SK-N-SH (cell line): Measurements from ENCODE around the gene NOP53. TPM values are rescaled to one million over a fixed set of nuclear protein-coding genes. Genes with fewer than 3 reads are reported as not detected.

Source experiments
- CTCF ChIA-PET: fragments of 300-600, 350-600 bp; formaldehyde crosslinking; extraction: SDS; loops from one replicate; lab custom pipeline; 2021; lab: Yijun Ruan, JAX
- POLR2A ChIA-PET: fragments of 350-600 bp; sonication (Branson Sonifier 250); formaldehyde crosslinking; extraction: SDS; loops from one replicate; lab custom pipeline; 2020; ENCODE audit warnings: antibody characterized with exemption, inconsistent platforms; lab: Yijun Ruan, JAX
- DNase-seq: peaks from one replicate; pipeline ENCODE4 v3.0.0; 2012
- H2AFZ ChIP-seq: fragments of 200-600 bp; sonication (generic); 2 replicates; pipeline ENCODE4 v1.8.1; 2016; ENCODE audit warnings: antibody characterized with exemption, mild to moderate bottlenecking, low read depth
- H3F3A ChIP-seq: fragments of 200-600 bp; sonication (generic); replicated peaks from 2 replicates; pipeline ENCODE3; 2016; ENCODE audit warnings: antibody characterized with exemption, mild to moderate bottlenecking; ENCODE audit not compliant: insufficient read depth
- H3K27ac ChIP-seq, 2 experiments: fragments of 200-500 bp in 1 of 2; fragments of 200-600 bp in 1 of 2; sonication (Bioruptor generic) in 1 of 2; sonication (generic), shearing (Covaris generic) in 1 of 2; 2 replicates each; pipeline versions ENCODE4 v1.5.1 to v1.6.1; 2014 to 2016; ENCODE audit warnings: low read depth in 2 of 2, inconsistent platforms in 1 of 2, low read length in 1 of 2, mild to moderate bottlenecking in 1 of 2, mixed read lengths in 1 of 2
- H3K27me3 ChIP-seq: fragments of 200-600 bp; sonication (generic), shearing (Covaris generic); 2 replicates; pipeline ENCODE4 v1.6.1; 2016; ENCODE audit warnings: mixed run types; ENCODE audit not compliant: insufficient read depth
- H3K36me3 ChIP-seq, 2 experiments: fragments of 200-500 bp in 1 of 2; fragments of 200-600 bp in 1 of 2; sonication (Bioruptor generic) in 1 of 2; sonication (generic) in 1 of 2; replicated peaks in 1 of 2; 2 replicates each; pipeline versions ENCODE3 to v1.5.1; 2014 to 2016; ENCODE audit warnings: low read length in 1 of 2, mild to moderate bottlenecking in 1 of 2; ENCODE audit not compliant: insufficient read depth in 2 of 2, control insufficient read depth in 1 of 2
- H3K4me1 ChIP-seq, 2 experiments: fragments of 200-500 bp in 1 of 2; fragments of 200-600 bp in 1 of 2; sonication (Bioruptor generic) in 1 of 2; sonication (generic), shearing (Covaris generic) in 1 of 2; 2 replicates each; pipeline versions ENCODE4 v1.5.1 to v1.6.1; 2014 to 2016; ENCODE audit warnings: low read depth in 1 of 2, low read length in 1 of 2, mixed run types in 1 of 2; ENCODE audit not compliant: insufficient read depth in 2 of 2, control insufficient read depth in 1 of 2
- H3K4me2 ChIP-seq: fragments of 200-600 bp; sonication (generic), shearing (Covaris generic); 2 replicates; pipeline ENCODE4 v1.6.1; 2017; ENCODE audit warnings: mixed run types
- H3K4me3 ChIP-seq, 2 experiments: fragments of 200-500 bp in 1 of 2; fragments of 200-600 bp in 1 of 2; sonication (Bioruptor generic) in 1 of 2; sonication (generic), shearing (Covaris generic) in 1 of 2; 2 replicates each; pipeline versions ENCODE4 v1.5.1 to v1.8.1; 2014 to 2016; ENCODE audit warnings: low read depth in 2 of 2, inconsistent platforms in 1 of 2, low read length in 1 of 2, mild to moderate bottlenecking in 1 of 2, mixed read lengths in 1 of 2, moderate library complexity in 1 of 2
- H3K79me2 ChIP-seq: fragments of 200-600 bp; sonication (generic); 2 replicates; pipeline ENCODE4 v1.8.1; 2017; ENCODE audit warnings: mild to moderate bottlenecking; ENCODE audit not compliant: insufficient read depth
- H3K9ac ChIP-seq: fragments of 200-600 bp; sonication (generic); 2 replicates; pipeline ENCODE4 v1.6.1; 2017; ENCODE audit warnings: mixed run types
- H3K9me2 ChIP-seq: fragments of 200-600 bp; sonication (generic); 2 replicates; pipeline ENCODE4 v1.6.1; 2017; ENCODE audit warnings: mixed run types
- H3K9me3 ChIP-seq: fragments of 200-600 bp; sonication (generic); 2 replicates; pipeline ENCODE4 v1.6.1; 2017; ENCODE audit warnings: mixed run types, mild to moderate bottlenecking, moderate library complexity
- H4K20me1 ChIP-seq: fragments of 200-600 bp; sonication (generic); 2 replicates; pipeline ENCODE4 v1.6.1; 2017; ENCODE audit warnings: mild to moderate bottlenecking, mixed run types; ENCODE audit not compliant: insufficient read depth
- CHD2 ChIP-seq: fragments of 150-350 bp; IDR thresholded peaks from 2 replicates; pipeline ENCODE4 v1.6.1; 2018; ENCODE audit warnings: low read length; ENCODE audit not compliant: partially characterized antibody
- EP300 ChIP-seq, 2 experiments: IDR thresholded peaks; 2 replicates each; pipeline versions ENCODE4 v1.4.0 to v1.6.1; 2012; ENCODE audit warnings: borderline replicate concordance in 1 of 2, low read depth in 1 of 2, low read length in 1 of 2
- EZH2phosphoT487 ChIP-seq: fragments of 200-600 bp; sonication (generic); IDR thresholded peaks from 2 replicates; pipeline ENCODE4 v1.6.1; 2017; ENCODE audit warnings: low read depth, mixed run types, mild to moderate bottlenecking, antibody characterized with exemption, moderate library complexity, borderline replicate concordance
- FOXJ3 ChIP-seq: sonication (generic); formaldehyde crosslinking; IDR thresholded peaks from 2 replicates; pipeline ENCODE4 v1.5.1; 2020; ENCODE audit warnings: mild to moderate bottlenecking, missing genetic modification reagents
- GABPA ChIP-seq: IDR thresholded peaks from 2 replicates; pipeline ENCODE4 v1.4.0; 2012; ENCODE audit warnings: low read depth, mild to moderate bottlenecking
- JUND ChIP-seq: IDR thresholded peaks from 2 replicates; pipeline ENCODE4 v1.4.0; 2012
- MEF2A ChIP-seq: IDR thresholded peaks from 2 replicates; pipeline ENCODE4 v1.4.0; 2012; ENCODE audit warnings: low read depth, borderline replicate concordance
- NFIC ChIP-seq: IDR thresholded peaks from 2 replicates; pipeline ENCODE4 v1.4.0; 2012; ENCODE audit warnings: borderline replicate concordance
- NRF1 ChIP-seq: IDR thresholded peaks from 2 replicates; pipeline ENCODE4 v1.6.1; 2012; ENCODE audit warnings: low read depth, mild to moderate bottlenecking, low read length
- RAD21 ChIP-seq: IDR thresholded peaks from 2 replicates; pipeline ENCODE4 v1.6.1; 2012; ENCODE audit warnings: mild to moderate bottlenecking, low read length
- RFX5 ChIP-seq: IDR thresholded peaks from 2 replicates; pipeline ENCODE4 v1.6.1; 2012; ENCODE audit warnings: mild to moderate bottlenecking, improper control_type of control experiment, low read length
- SIN3A ChIP-seq: IDR thresholded peaks from 2 replicates; pipeline ENCODE4 v1.6.1; 2012; ENCODE audit warnings: low read depth, mild to moderate bottlenecking, low read length, moderate library complexity, borderline replicate concordance
- TCF12 ChIP-seq: IDR thresholded peaks from 2 replicates; pipeline ENCODE4 v1.4.0; 2012
- YY1 ChIP-seq: IDR thresholded peaks from 2 replicates; pipeline ENCODE4 v1.4.0; 2012; ENCODE audit warnings: low read depth, mild to moderate bottlenecking
- WGBS: methylation state at CpG from one replicate; pipeline ENCODE4 v1.1.6; 2017; ENCODE audit warnings: low lambda C conversion rate; 5-methylcytosine and 5-hydroxymethylcytosine counted together
- polyA plus RNA-seq, 3 experiments: library from polyadenylated mRNA; depleted of rRNA; stranded (reverse); fragments of >200 nt; gene quantifications; 2 replicates each; pipeline ENCODE4 v1.2.3, GENCODE V29; 2012
- TF ChIP-seq, protein P1 (sequence below): fragments of 150-350 bp; IDR thresholded peaks from 2 replicates; pipeline ENCODE4 v1.6.1; 2017; ENCODE audit warnings: antibody characterized with exemption, low read length, low read depth, borderline replicate concordance
- TF ChIP-seq, protein P2 (sequence below): IDR thresholded peaks from 2 replicates; pipeline ENCODE4 v1.4.0; 2012; ENCODE audit warnings: low read depth, borderline replicate concordance
- TF ChIP-seq, protein P3 (sequence below): fragments of 200-600 bp; sonication (generic); IDR thresholded peaks from 2 replicates; pipeline ENCODE4 v1.6.1; 2017; ENCODE audit warnings: antibody characterized with exemption, mild to moderate bottlenecking, moderate library complexity

NOP53 gene
- polyA plus RNA-seq, 1 of the 3 experiments (the other 2 are of a cell fraction) = 275 TPM

DNA sequence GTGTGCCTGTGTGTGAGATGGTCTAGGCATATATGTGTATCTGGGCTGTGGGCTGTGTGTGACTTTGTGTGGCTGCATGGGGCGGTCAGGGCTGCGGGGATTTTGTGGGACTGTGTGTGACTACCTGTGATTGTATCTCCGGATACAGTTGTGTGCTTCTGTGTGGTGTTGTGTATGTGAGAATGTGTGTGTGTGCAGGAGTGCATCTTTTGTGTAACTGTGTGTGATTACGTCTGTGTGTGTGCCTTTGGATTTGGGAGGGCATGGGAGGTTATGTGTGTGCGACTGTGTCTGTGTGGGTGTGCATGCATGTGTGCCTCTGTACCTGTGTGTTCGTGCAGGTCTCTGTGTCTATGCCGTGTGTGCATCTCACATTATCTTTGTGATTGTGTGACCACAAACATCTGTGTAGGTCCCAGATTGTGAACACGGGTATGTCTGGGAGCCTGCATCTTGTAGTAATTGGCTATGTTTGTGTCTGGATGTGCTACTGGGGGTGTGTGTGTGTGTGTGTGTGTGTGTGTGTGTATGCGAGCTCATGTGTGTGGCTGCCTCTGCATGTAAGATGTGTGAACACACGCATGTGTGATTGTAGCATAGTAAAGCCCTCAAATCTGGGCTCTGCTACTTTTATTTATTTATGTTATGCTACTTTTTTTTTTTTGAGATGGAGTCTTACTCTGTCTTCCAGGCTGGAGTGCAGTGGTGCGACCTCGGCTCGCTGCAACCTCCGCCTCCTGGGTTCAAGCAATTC, 24.5 kb upstream of the NOP53 start:
- Histone ChIP-seq H3K9me2 (no peaks in the 10 kb centered on the region), H3K27me3 (no peaks in the 10 kb centered on the region), H3K4me1 (peaks cover 19 to 21% of the 10 kb centered on the region in 2 experiments; a peak in 3 of 4 replicates), H3K9ac (no peak overlapping the region), H3K4me2 (peak overlapping the region; percentile 84; the same call in 1 of the 2 replicates), H3K9me3 (no peaks in the 10 kb centered on the region), H3K36me3 (peaks cover 1 to 36% of the 10 kb centered on the region in 2 experiments), H3K27ac (peak overlapping the region in 1 of 2 experiments; percentile 94; a peak in 1 of 4 replicates), H3K79me2 (peaks cover 84% of the 10 kb centered on the region), H3F3A (peaks cover 39% of the 10 kb centered on the region), H3K4me3 (no peak overlapping the region), H2AFZ (no peak overlapping the region), H4K20me1 (no peaks in the 10 kb centered on the region; the same call in 1 of the 2 replicates)
- no peak for DNase-seq
- ChIA-PET POLR2A (no interaction called here), CTCF (no interaction called here)
- WGBS = 91% methylated on average over 14 of the region's 14 CpGs
- TF ChIP-seq TCF12 (no peak), SIN3A (no peak), FOXJ3 (CRISPR knock-in tag) (no peak), RAD21 (no peak), GABPA (no peak), EP300 (IDR thresholded peaks at IDR 0.05; ENCODE audit: borderline replicate concordance in 1 of 2, low read depth in 1 of 2, low read length in 1 of 2) (no peak), RFX5 (no peak), NFIC (no peak), EZH2phosphoT487 (no peak), NRF1 (no peak), MEF2A (no peak), JUND (no peak), CHD2 (no peak), YY1 (no peak)
- TF ChIP-seq, protein P1, sequence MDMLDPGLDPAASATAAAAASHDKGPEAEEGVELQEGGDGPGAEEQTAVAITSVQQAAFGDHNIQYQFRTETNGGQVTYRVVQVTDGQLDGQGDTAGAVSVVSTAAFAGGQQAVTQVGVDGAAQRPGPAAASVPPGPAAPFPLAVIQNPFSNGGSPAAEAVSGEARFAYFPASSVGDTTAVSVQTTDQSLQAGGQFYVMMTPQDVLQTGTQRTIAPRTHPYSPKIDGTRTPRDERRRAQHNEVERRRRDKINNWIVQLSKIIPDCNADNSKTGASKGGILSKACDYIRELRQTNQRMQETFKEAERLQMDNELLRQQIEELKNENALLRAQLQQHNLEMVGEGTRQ = no peak
- TF ChIP-seq, protein P2, sequence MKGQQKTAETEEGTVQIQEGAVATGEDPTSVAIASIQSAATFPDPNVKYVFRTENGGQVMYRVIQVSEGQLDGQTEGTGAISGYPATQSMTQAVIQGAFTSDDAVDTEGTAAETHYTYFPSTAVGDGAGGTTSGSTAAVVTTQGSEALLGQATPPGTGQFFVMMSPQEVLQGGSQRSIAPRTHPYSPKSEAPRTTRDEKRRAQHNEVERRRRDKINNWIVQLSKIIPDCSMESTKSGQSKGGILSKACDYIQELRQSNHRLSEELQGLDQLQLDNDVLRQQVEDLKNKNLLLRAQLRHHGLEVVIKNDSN = no peak
- TF ChIP-seq, protein P3, sequence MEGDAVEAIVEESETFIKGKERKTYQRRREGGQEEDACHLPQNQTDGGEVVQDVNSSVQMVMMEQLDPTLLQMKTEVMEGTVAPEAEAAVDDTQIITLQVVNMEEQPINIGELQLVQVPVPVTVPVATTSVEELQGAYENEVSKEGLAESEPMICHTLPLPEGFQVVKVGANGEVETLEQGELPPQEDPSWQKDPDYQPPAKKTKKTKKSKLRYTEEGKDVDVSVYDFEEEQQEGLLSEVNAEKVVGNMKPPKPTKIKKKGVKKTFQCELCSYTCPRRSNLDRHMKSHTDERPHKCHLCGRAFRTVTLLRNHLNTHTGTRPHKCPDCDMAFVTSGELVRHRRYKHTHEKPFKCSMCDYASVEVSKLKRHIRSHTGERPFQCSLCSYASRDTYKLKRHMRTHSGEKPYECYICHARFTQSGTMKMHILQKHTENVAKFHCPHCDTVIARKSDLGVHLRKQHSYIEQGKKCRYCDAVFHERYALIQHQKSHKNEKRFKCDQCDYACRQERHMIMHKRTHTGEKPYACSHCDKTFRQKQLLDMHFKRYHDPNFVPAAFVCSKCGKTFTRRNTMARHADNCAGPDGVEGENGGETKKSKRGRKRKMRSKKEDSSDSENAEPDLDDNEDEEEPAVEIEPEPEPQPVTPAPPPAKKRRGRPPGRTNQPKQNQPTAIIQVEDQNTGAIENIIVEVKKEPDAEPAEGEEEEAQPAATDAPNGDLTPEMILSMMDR = no peak
